ENCODE results near the gene MROH2A.
"Not testable (repeated sequence)": the region's sequence is repeated elsewhere in the genome, so short reads cannot be mapped to it uniquely, and the experiment has no call there.

The MROH2A gene, protein sequence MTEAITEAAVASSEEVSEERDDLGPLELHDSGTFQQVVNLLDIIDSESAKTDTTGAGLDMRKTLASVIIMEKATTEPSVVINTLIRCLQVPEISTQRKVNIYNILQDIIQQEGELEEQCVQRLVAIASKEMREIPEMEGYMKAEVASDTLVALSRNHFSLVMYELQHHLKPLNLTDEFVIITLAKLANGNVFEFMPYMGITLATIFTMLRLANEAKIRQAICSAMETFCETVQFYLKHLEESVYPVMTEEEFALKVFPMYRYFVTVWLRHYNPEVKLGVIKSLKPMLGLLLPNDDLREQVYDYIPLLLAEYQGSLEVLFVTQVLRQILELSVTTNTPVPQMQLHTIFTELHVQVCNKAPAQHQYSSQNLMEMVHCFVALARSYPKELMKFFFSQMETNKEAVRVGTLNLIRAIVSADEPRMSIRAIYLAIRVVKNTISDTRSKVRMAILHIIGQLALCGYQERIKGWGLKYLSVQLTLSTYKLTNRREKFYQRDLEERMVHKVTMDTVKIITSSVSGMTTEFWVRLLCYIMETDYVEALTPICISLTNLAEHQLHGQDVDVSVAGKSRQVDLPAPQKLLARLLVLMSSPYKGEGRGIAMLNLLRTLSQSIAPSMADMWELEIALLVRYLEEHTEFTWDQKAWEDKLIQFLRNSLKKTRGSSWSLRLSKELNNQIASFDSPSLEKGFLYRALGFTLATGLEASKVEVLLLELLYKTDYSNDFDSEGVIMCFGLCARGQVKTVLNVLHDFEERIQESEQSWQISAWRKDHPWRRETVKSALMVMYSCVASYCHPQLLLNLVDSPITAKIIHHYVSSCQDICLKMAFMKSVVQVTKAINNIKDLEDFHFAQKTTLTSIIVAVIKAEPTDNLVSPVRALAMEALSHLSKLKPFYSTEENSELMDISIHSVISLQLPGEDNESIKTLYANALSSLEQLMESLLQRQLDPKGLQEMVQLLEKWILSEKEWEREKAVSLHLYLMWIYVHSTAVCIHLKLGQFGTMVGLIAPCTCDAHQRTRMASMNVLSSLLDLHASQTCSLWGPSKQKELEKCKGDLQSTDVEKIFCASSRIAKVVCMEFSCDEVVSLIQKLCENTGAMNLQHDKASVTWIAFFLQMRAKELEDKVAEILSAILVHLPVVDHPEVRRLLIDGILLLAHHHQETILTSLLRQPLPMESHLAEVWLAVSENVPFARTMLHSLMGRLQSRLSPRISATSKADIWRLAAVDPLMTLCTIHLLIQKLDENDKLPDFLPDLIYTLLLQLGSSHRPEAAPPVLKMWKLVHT (N-terminal part only)

GRCh38 chr2:233778030-233778429 is at the start of gene MROH2A:
Gene MROH2A, plus strand, starts transcription at chr2:233778330. Its CDS starts 1,029 bp downstream, at chr2:233779359.
- DNase-seq = no peak

DNA sequence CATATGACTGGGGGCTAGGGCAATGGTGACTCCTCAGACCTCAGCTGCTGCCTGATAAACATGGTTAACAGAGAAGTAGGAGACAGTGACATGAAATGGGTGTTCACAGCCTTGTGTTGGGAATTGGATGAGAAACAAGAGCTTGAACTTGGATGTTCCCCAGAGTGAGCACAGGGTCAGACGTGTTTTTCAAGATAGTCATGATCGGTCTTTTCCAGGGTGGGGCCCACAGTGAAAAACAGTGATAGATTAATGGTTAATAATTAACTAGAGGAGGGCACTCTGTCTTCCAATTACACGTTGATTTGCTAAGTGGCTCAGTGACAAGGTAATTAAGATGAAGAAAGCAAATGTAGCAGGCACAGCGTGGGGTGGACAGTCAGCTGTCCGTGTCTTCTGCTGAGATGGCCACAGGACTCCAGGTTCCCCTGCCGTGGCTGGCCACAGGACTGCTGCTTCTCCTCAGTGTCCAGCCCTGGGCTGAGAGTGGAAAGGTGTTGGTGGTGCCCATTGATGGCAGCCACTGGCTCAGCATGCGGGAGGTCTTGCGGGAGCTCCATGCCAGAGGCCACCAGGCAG is 49.3 kb upstream of the MROH2A start, which contains the start of gene UGT1A3:
Gene UGT1A3, plus strand, starts transcription at position 320 of the 579 bp plus-strand sequence. Its CDS starts 85 bp downstream, at position 405.
- no peak for DNase-seq

- not testable (repeated sequence) for DNase-seq
Observed at GRCh38 chr2:233736868-233737653, 41.1 kb upstream of the MROH2A start.

- no peak for DNase-seq
Observed at GRCh38 chr2:233740870-233741269, 37.3 kb upstream of the MROH2A start.

- DNase-seq = no peak
Observed at GRCh38 chr2:233743464-233744259, 34.5 kb upstream of the MROH2A start.

DNA sequence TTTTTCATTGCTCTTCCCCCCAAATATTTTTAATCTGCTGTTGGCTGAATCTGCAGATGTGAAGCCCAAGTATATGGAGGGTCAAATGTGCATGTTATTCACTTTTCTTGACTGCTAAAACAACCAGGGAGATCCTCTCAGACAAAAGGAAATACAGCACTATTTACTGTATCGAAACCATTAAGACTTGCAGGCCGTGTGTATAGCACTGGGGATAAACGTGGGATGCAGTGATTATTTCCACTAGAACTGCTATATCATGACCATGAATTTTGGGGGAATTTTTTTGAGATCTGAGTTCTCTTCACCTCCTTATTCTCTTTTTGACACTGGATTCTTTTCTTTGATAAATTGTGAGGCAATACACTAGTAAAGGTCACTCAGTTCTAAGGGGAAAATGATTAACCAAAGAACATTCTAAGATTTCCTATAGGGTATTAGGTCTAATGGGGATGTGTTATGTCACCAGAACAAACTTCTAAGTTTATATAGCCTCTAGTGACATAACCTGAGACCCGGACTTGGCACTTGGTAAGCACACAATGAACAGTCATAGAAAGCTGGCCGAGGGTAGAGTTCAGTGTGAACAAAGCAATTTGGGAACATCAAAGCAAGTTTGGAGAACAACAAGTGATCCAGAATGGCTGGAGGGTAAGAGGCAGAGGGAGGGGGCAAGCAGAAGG is 32.9 kb upstream of the MROH2A start:
- no peak for DNase-seq

- not testable (repeated sequence) for DNase-seq
Observed at GRCh38 chr2:233745838-233746237, 32.3 kb upstream of the MROH2A start.

DNA sequence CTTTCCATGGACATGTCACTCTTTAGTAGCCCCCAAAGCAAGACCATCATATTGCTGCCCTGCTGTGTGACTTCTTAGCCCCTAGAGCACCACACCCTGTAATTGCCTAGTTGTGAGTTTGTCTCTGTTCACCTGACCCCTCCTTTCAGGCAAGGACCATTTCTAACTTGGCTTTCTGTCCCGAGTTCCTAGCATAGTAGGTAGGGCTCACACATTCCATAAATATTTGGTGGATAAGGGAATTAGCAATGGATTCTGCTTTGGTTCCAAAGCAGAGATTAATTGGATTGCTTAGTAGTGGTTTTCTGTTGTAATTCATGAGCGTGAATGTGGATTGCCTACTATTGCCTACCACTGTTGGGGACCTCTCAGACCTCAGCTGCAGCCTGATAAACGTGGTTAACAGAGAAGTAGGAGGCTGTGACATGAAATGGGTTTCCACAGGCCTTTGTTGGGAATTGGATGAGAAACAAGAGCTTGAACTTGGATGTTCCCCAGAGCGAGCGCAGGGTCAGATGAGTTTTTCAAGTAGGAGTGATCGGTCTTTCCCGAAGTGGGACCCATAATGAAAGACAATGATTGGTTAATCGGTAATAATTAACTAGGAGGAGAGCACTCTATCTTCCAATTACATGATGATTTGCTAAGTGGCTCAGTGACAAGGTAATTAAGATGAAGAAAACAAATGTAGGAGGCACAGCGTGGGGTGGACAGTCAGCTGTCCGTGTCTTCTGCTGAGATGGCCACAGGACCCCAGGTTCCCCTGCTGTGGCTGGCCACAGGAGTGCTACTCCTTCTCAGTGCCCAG is 31.5 kb upstream of the MROH2A start:
- no peak for DNase-seq

- DNase-seq = no peak
Observed at GRCh38 chr2:233747283-233747544, 30.9 kb upstream of the MROH2A start.

- DNase-seq = not testable (repeated sequence)
Observed at GRCh38 chr2:233750689-233751088, 27.4 kb upstream of the MROH2A start.

- not testable (repeated sequence) for DNase-seq
Observed at GRCh38 chr2:233751212-233752009, 26.7 kb upstream of the MROH2A start.

GRCh38 chr2:233754872-233755611 is 23.1 kb upstream of the MROH2A start:
- no peak for DNase-seq

GRCh38 chr2:233756429-233757081 is 21.6 kb upstream of the MROH2A start:
- no peak for DNase-seq

GRCh38 chr2:233758141-233758540 is 20.0 kb upstream of the MROH2A start:
- DNase-seq = no peak

- DNase-seq = no peak
Observed at GRCh38 chr2:233758849-233759248, 19.3 kb upstream of the MROH2A start.

DNA sequence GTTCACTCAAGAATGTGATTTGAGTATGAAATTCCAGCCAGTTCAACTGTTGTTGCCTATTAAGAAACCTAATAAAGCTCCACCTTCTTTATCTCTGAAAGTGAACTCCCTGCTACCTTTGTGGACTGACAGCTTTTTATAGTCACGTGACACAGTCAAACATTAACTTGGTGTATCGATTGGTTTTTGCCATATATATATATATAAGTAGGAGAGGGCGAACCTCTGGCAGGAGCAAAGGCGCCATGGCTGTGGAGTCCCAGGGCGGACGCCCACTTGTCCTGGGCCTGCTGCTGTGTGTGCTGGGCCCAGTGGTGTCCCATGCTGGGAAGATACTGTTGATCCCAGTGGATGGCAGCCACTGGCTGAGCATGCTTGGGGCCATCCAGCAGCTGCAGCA is 18.1 kb upstream of the MROH2A start, which contains the start of gene UGT1A1:
Gene UGT1A1, plus strand, starts transcription at position 228 of the 400 bp plus-strand sequence. Its CDS starts 18 bp downstream, at position 246.
- DNase-seq = no peak

Data from NCI-H1694 (cell line).